ENCODE measurements around the gene HMBS.
A peak's percentile ranks its signal among the peaks of the same experiment; 100 is the strongest.

Gene HMBS

DNA sequence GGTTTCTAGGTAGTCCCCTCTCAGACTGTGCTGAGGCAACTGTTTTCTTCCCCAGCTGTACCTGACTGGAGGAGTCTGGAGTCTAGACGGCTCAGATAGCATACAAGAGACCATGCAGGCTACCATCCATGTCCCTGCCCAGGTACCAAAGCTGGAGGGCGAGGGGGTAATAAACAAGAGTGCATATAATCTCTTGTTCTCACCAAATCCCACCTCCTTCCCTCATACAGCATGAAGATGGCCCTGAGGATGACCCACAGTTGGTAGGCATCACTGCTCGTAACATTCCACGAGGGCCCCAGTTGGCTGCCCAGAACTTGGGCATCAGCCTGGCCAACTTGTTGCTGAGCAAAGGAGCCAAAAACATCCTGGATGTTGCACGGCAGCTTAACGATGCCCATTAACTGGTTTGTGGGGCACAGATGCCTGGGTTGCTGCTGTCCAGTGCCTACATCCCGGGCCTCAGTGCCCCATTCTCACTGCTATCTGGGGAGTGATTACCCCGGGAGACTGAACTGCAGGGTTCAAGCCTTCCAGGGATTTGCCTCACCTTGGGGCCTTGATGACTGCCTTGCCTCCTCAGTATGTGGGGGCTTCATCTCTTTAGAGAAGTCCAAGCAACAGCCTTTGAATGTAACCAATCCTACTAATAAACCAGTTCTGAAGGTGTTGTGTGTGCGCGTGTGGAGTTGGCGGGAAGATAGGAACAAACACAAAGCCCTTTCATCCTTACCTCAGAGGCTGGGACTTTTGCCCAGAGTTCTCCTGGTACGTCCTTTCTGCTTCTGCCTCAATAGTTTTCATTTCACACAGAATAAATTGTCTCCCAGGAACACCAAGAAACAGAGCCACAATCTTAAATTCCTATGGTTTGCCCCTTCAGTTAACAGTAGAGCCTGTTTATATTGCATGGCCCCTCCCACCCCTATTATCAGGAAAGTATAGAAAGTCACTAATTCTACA is 8.5 kb downstream of the HMBS start (continued):
- TF ChIP-seq ZSCAN4 (tag by site-specific recombination; IDR thresholded peaks at IDR 0.05) (no peak), YY2 (tag by site-specific recombination; IDR thresholded peaks at IDR 0.05) (no peak), ZNF132 (tag by site-specific recombination; IDR thresholded peaks at IDR 0.05; ENCODE audit: borderline replicate concordance) (no peak), CTCF (tag by site-specific recombination; IDR thresholded peaks at IDR 0.05) (no peak), HOXC10 (CRISPR knock-in tag; IDR thresholded peaks at IDR 0.05) (no peak), PRDM10 (tag by site-specific recombination; IDR thresholded peaks at IDR 0.05) (no peak), FEZF1 (tag by site-specific recombination; IDR thresholded peaks at IDR 0.05) (no peak), ZNF837 (tag by site-specific recombination; IDR thresholded peaks at IDR 0.05) (no peak), ZNF626 (tag by site-specific recombination; IDR thresholded peaks at IDR 0.05) (no peak), SCRT1 (tag by site-specific recombination; IDR thresholded peaks at IDR 0.05; ENCODE audit: borderline replicate concordance) (peak; percentile 92), ZNF501 (tag by site-specific recombination; IDR thresholded peaks at IDR 0.05) (0 out of 2 replicates have a peak, but pooled peaks have one; percentile 14), ZBTB21 (tag by site-specific recombination; IDR thresholded peaks at IDR 0.05) (no peak)
- TF ChIP-seq, protein P1, sequence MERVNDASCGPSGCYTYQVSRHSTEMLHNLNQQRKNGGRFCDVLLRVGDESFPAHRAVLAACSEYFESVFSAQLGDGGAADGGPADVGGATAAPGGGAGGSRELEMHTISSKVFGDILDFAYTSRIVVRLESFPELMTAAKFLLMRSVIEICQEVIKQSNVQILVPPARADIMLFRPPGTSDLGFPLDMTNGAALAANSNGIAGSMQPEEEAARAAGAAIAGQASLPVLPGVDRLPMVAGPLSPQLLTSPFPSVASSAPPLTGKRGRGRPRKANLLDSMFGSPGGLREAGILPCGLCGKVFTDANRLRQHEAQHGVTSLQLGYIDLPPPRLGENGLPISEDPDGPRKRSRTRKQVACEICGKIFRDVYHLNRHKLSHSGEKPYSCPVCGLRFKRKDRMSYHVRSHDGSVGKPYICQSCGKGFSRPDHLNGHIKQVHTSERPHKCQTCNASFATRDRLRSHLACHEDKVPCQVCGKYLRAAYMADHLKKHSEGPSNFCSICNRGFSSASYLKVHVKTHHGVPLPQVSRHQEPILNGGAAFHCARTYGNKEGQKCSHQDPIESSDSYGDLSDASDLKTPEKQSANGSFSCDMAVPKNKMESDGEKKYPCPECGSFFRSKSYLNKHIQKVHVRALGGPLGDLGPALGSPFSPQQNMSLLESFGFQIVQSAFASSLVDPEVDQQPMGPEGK (tag by site-specific recombination; IDR thresholded peaks at IDR 0.05): no peak
- TF ChIP-seq, protein P2, sequence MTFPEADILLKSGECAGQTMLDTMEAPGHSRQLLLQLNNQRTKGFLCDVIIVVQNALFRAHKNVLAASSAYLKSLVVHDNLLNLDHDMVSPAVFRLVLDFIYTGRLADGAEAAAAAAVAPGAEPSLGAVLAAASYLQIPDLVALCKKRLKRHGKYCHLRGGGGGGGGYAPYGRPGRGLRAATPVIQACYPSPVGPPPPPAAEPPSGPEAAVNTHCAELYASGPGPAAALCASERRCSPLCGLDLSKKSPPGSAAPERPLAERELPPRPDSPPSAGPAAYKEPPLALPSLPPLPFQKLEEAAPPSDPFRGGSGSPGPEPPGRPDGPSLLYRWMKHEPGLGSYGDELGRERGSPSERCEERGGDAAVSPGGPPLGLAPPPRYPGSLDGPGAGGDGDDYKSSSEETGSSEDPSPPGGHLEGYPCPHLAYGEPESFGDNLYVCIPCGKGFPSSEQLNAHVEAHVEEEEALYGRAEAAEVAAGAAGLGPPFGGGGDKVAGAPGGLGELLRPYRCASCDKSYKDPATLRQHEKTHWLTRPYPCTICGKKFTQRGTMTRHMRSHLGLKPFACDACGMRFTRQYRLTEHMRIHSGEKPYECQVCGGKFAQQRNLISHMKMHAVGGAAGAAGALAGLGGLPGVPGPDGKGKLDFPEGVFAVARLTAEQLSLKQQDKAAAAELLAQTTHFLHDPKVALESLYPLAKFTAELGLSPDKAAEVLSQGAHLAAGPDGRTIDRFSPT (tag by site-specific recombination; IDR thresholded peaks at IDR 0.05): peak; percentile 78; the same call in 1 of the 2 replicates

Data from HEK293 (cell line).